ENCODE measurements around the gene ZNF827.

DNA sequence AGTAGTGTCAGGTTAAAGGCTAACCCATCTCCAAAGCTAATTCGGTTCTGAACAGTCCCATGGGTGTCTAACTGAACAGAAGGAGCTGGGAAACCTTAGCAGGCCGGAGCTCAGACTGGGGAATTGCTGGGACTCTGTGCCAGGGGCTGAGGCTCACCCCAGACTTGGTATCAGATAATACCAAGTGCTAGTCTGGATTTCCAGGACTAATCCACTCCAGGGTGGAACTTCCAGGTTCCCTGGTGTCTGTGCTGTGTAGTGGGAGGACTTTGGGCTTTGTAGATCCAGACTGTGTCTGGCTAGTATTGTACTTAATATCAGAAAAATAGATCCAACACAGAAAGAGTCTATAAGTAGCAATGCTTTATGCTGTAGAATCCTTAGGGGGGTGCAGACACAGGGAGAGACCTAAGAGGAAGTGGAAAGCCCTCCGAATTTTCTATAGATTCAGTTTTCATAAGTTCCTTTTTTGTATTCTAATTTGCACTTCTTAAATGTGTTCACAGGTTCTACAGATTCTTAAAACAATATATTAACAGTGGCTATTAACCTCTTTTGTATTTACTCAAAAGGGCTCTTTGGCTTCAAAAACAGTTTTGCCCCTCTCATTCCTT lies 4.1 kb downstream of the ZNF827 start:
- TF ChIP-seq, protein P1, sequence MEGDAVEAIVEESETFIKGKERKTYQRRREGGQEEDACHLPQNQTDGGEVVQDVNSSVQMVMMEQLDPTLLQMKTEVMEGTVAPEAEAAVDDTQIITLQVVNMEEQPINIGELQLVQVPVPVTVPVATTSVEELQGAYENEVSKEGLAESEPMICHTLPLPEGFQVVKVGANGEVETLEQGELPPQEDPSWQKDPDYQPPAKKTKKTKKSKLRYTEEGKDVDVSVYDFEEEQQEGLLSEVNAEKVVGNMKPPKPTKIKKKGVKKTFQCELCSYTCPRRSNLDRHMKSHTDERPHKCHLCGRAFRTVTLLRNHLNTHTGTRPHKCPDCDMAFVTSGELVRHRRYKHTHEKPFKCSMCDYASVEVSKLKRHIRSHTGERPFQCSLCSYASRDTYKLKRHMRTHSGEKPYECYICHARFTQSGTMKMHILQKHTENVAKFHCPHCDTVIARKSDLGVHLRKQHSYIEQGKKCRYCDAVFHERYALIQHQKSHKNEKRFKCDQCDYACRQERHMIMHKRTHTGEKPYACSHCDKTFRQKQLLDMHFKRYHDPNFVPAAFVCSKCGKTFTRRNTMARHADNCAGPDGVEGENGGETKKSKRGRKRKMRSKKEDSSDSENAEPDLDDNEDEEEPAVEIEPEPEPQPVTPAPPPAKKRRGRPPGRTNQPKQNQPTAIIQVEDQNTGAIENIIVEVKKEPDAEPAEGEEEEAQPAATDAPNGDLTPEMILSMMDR (conservative IDR thresholded peaks at IDR 0.05): no peak
- TF ChIP-seq ZFX (IDR thresholded peaks at IDR 0.05): no peak
